ENCODE data around the gene GALNTL6.

The GALNTL6 gene

DNA sequence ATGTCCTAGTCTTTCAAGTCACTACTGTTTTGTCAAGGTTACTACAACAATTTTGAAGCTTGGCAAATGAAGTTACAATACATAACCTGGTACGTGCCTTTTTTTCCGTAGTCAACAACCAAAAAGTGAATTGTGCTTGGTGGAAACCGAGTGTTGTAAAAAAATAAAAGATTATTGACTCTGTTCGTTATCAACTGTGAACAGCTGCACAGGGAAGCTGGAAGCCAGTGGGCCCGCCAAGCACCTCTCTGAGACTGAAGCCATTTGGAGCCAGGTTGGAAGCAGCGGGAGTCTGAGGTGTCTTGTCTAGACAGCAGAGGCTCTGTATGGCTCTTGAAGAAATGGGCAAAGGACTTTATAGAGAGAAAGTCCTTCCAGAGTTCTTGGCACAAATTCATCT is 119.0 kb downstream of the GALNTL6 start:
- Mint-ChIP-seq H3K4me1 (no peaks in the 10 kb centered on the region), H3K4me3 (no peak overlapping the region), H3K9me3 (peaks cover 11% of the 10 kb centered on the region), H3K27me3 (no peaks in the 10 kb centered on the region), H3K36me3 (no peaks in the 10 kb centered on the region), H3K27ac (no peak overlapping the region)

DNA sequence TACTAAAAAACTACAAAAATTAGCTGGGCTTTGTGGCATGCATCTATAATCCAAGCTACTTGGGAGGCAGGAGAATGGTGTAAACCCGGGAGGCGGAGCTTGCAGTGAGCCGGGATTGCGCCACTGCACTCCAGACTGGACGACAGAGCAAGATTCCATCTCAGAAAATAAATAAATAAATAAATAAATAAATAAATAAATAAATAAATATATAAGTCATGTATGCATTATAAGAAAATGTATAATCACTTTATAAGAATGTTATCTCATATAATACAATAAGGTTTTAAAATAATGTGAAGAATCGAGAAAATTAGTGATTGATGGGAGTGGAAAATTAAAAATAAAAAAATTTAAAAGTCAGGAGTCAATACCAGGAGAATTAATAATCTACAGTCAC is 127.5 kb downstream of the GALNTL6 start:
- H3K27me3 Mint-ChIP-seq = no peaks in the 10 kb centered on the region
- no peak overlapping the region for H3K27ac Mint-ChIP-seq
- H3K4me1 Mint-ChIP-seq = no peaks in the 10 kb centered on the region
- no peak overlapping the region for H3K4me3 Mint-ChIP-seq
- no peaks in the 10 kb centered on the region for H3K36me3 Mint-ChIP-seq
- peaks cover 5% of the 10 kb centered on the region for H3K9me3 Mint-ChIP-seq

DNA sequence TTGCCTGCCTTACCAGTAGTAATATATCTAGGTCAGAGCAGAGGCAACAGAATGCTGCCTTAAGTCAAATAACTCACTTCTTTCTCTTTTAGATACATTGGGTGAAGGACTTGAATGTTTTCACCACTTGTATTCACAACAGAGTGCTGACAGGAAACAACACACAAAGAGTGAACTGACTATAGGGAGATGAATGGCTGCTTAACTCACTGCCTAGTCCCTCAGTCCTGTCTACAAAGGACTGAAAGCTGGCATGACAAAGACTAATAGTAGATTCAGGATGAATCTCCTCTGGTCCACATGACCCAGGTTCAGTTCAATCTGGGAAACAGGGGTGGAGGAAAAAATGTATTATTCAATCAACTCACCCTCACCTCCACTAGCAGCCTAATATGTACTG is 134.2 kb downstream of the GALNTL6 start:
- Mint-ChIP-seq H3K4me3 (no peak overlapping the region), H3K27me3 (no peaks in the 10 kb centered on the region), H3K9me3 (peaks cover 16% of the 10 kb centered on the region), H3K36me3 (no peaks in the 10 kb centered on the region), H3K4me1 (no peaks in the 10 kb centered on the region), H3K27ac (no peak overlapping the region)

DNA sequence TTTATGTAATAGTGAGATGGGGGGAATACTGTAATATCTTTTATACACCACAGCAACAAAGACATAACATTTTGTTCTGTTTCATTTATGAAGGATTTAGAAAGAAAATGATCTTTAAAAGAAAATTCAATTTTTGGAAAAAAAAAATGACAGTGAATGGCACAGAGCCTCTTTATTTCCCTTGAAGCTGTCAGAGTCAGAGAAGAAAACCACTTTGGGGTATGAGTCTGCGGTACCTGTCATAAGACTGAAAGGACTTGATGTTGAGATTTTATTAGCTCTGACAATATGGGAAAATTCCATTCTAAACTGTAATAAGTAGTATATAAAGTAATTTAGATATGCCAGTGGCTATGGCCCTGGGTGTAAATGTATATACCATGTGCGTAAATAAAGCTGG is 134.8 kb downstream of the GALNTL6 start:
- peaks cover 16% of the 10 kb centered on the region for H3K9me3 Mint-ChIP-seq
- no peak overlapping the region for H3K4me3 Mint-ChIP-seq
- no peaks in the 10 kb centered on the region for H3K4me1 Mint-ChIP-seq
- no peaks in the 10 kb centered on the region for H3K27me3 Mint-ChIP-seq
- H3K36me3 Mint-ChIP-seq = no peaks in the 10 kb centered on the region
- H3K27ac Mint-ChIP-seq = no peak overlapping the region

DNA sequence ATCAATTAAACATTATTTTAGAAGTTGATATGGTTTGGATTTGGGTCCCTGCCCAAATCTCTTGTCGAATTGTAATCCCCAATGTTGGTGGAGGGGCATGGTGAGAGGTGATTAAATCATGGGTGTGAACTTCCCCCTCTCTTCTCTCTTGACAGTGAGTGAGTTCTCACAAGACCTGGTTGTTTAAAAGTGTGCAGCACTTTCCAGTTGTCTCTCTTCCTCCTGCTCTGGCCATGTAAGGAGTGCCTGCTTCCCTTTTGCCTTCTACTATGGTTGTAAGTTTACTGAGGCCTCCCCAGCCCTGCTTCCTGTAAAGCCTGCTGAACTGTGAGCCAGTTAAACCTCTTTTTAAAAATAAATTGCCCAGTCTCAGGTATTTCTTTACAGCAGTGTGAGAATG is 141.4 kb downstream of the GALNTL6 start:
- Mint-ChIP-seq H3K9me3 (peaks cover 6% of the 10 kb centered on the region), H3K27ac (no peak overlapping the region), H3K36me3 (no peaks in the 10 kb centered on the region), H3K4me1 (no peaks in the 10 kb centered on the region), H3K4me3 (no peak overlapping the region), H3K27me3 (no peaks in the 10 kb centered on the region)

DNA sequence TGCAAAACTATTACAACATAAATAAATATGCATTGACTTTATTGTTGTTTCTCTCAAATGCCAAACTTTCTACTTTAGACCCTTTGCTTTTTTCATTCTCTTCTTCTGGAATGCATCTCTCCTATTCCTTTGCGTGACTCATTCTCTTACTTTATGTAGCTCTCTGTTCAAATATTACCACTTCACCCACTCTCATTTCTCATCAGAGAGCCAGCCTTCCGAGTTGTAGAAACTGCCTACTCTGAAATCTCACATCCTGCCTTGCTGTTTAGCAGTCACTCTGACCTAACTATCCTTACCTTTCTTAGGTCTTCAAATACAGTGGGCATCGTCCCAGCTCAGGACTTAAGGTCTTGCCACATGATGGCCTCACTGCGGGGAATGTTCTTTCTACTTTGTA is 143.5 kb downstream of the GALNTL6 start:
- no peak overlapping the region for H3K27ac Mint-ChIP-seq
- H3K4me3 Mint-ChIP-seq = no peak overlapping the region
- H3K4me1 Mint-ChIP-seq = no peaks in the 10 kb centered on the region
- H3K27me3 Mint-ChIP-seq = no peaks in the 10 kb centered on the region
- no peaks in the 10 kb centered on the region for H3K36me3 Mint-ChIP-seq
- H3K9me3 Mint-ChIP-seq = no peaks in the 10 kb centered on the region

DNA sequence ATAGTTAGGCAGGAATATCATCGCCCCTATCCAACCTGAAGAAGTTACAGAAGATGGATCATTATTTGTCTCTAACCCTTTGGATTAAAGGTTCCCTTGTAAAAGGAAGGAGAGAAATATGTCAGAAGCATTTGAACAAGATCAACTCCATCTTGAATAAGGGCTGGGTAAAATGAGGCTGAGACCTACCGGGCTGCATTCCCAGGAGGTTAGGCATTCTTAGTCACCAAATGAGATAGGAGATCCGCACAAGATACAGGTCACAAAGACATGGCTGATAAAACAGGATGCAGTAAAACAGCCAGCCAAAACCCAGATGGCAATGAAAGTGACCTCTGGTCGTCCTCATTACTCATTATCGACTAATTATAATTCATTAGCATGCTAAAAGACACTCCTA is 148.9 kb downstream of the GALNTL6 start:
- no peaks in the 10 kb centered on the region for H3K4me1 Mint-ChIP-seq
- no peaks in the 10 kb centered on the region for H3K27me3 Mint-ChIP-seq
- no peaks in the 10 kb centered on the region for H3K36me3 Mint-ChIP-seq
- no peak overlapping the region for H3K27ac Mint-ChIP-seq
- H3K9me3 Mint-ChIP-seq = no peaks in the 10 kb centered on the region
- H3K4me3 Mint-ChIP-seq = no peak overlapping the region

DNA sequence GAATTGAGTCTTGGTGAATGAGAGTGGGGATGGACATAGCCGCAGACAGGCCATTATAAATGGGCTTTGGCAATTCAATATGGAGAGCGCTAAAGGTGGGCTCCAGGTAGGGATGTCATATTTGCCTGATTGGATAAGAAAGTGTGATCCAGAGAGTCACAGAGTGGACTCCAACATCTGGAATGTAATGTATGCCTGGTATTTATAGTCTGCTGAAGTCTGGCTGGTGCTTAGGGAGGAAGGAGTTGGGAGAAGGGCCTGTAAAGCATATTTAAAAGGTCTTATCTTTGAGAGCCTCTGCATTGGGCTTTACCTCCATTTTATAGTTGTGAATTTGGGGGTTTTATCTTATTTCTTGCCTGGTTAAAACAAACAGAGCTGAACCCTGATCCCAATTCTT is 153.2 kb downstream of the GALNTL6 start:
- no peaks in the 10 kb centered on the region for H3K36me3 Mint-ChIP-seq
- H3K27me3 Mint-ChIP-seq = no peaks in the 10 kb centered on the region
- H3K9me3 Mint-ChIP-seq = peaks cover 6% of the 10 kb centered on the region
- H3K4me3 Mint-ChIP-seq = no peak overlapping the region
- no peaks in the 10 kb centered on the region for H3K4me1 Mint-ChIP-seq
- no peak overlapping the region for H3K27ac Mint-ChIP-seq

DNA sequence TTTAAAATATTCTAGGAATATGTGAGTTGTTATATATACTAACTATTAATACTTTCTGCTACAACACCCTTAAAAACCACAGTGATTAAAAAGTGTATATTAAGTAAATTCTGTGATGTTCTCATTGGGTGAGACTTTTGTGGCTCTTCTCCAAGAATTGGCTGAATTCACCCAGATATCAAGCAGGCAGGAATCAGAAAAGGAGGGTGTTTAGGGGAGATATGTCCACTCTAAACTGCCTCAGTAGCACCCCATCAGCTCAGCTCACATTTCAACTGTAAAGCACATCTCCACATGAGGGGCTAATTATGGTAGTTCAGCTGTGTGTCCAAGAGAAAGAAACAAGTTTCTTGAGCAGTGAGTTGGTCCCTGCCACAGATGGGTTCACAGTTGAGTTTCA is 165.0 kb downstream of the GALNTL6 start:
- no peaks in the 10 kb centered on the region for H3K36me3 Mint-ChIP-seq
- H3K9me3 Mint-ChIP-seq = no peaks in the 10 kb centered on the region
- H3K4me1 Mint-ChIP-seq = no peaks in the 10 kb centered on the region
- H3K27ac Mint-ChIP-seq = no peak overlapping the region
- no peak overlapping the region for H3K4me3 Mint-ChIP-seq
- no peaks in the 10 kb centered on the region for H3K27me3 Mint-ChIP-seq

DNA sequence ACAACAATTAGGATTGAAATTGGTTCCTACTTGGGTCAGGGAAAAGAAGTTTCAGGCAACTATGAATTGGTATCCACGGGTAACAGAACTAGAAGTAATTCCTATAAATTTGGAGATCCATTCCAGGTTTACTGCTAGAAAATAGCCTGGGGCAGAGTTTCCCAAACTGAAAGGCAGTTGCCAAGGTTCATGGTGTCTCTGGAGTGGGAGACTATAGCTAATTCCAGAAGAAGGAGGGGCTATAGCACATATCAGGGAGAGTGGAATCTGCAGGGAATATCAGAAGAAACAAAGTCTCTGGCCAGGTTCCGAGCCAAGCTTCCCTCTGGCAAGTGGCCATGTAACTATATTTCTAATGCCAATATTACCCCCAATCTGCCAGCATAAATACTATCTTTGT is 166.3 kb downstream of the GALNTL6 start:
- H3K36me3 Mint-ChIP-seq = no peaks in the 10 kb centered on the region
- no peaks in the 10 kb centered on the region for H3K9me3 Mint-ChIP-seq
- H3K4me1 Mint-ChIP-seq = no peaks in the 10 kb centered on the region
- H3K4me3 Mint-ChIP-seq = no peak overlapping the region
- H3K27ac Mint-ChIP-seq = no peak overlapping the region
- no peaks in the 10 kb centered on the region for H3K27me3 Mint-ChIP-seq

DNA sequence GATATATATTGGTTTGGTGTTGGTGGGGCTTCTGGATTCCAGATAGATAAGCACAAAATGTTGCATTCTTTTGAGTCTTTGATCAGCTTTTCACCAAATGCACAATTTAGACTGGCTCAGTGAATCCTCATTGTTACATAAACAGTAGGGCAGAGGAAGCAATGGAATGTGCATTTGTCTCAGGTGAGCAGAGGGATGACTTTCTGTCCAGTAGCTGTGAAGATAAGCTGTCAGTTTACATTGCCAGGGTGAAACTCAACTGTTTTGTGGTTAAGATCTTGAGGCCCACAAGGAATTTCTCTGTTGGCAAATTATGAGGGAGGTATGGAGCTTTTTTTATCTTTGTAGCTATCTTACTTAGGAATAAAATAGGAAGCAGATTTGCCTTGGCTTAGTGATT is 168.0 kb downstream of the GALNTL6 start:
- H3K36me3 Mint-ChIP-seq = no peaks in the 10 kb centered on the region
- H3K27me3 Mint-ChIP-seq = no peaks in the 10 kb centered on the region
- no peaks in the 10 kb centered on the region for H3K4me1 Mint-ChIP-seq
- H3K27ac Mint-ChIP-seq = no peak overlapping the region
- H3K4me3 Mint-ChIP-seq = no peak overlapping the region
- H3K9me3 Mint-ChIP-seq = no peaks in the 10 kb centered on the region

DNA sequence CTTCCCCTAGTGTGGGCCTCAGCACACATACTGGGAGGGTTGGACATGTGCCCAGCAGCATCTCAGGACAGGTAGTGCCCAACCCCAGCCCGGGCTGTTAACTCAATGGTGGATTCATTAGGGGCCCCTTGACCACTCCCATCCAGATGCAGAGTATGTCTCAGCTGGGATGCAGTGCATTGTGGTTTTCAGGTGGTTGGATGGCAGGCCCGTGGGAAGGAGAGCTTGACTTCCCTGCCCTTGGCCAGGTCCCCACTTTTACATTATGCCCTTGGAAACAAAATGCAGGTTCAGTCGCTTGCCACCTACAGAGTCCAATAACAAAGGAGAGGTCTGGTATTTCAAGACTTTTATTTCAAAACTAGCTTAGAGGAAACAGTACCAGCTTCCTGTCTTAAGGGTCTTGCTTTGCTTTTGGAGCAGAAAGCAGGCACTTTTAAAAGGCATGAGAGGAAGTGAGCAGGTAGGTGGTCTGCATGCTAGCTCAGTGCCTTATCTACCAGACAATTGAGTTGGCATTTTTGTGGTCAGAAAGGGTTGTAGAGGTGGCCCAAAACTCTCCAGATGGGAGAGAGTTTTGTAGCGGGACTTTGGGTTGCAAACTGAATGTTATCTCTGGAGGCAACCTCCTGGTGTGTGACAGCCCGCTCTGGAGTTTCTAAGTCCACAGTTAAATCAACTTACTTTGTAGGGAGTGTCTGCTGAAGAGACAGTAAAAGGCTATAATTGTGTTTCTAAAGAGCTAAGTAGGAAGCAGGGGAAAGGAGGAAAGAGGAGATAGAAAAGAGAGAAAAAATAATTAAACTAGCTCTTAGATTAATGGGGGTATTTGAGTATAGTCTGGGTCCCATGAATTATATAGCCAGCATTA is 171.0 kb downstream of the GALNTL6 start:
- H3K36me3 Mint-ChIP-seq = no peaks in the 10 kb centered on the region
- no peak overlapping the region for H3K4me3 Mint-ChIP-seq
- no peaks in the 10 kb centered on the region for H3K27me3 Mint-ChIP-seq
- H3K9me3 Mint-ChIP-seq = no peaks in the 10 kb centered on the region
- H3K27ac Mint-ChIP-seq = no peak overlapping the region
- no peaks in the 10 kb centered on the region for H3K4me1 Mint-ChIP-seq

DNA sequence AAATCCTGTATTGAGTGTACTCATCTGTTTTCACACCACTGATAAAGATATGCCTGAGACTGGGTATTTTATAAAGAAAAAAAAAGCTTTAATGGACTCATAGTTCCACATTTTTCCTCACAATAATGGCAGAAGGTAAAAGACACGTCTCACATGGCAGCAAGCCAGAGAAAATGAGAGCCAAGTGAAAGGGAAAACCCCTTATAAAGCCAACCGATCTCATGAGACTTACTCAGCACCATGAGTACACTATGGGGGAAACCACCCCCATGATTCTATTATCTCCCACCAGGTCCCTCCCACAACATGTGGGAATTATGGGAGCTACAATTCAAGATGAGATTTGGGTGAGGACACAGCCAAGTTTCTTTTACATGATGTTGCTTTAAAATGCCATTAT is 171.9 kb downstream of the GALNTL6 start:
- Mint-ChIP-seq H3K36me3 (no peaks in the 10 kb centered on the region), H3K27ac (no peak overlapping the region), H3K4me3 (no peak overlapping the region), H3K9me3 (no peaks in the 10 kb centered on the region), H3K27me3 (no peaks in the 10 kb centered on the region), H3K4me1 (no peaks in the 10 kb centered on the region)

DNA sequence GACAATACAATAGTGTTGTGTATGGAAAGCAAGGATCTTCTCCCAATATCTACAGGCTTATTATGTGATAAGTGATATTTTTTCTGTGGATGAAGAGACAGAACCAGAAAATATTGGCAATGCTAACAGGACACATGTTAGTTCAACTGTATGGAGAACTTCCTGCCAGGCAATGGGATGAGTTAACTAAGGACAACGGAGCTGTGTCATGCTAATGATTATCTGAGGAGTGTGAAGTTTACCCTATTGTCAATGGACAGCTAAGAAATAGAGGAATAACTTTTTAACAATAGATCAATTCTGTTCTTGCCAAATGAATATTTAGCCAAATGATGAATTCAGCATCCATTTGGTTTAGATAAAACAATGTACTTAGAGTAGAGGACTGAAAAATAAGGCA is 180.0 kb downstream of the GALNTL6 start:
- H3K4me1 Mint-ChIP-seq = no peaks in the 10 kb centered on the region
- no peak overlapping the region for H3K4me3 Mint-ChIP-seq
- H3K27me3 Mint-ChIP-seq = no peaks in the 10 kb centered on the region
- no peak overlapping the region for H3K27ac Mint-ChIP-seq
- no peaks in the 10 kb centered on the region for H3K36me3 Mint-ChIP-seq
- H3K9me3 Mint-ChIP-seq = peaks cover 5% of the 10 kb centered on the region

DNA sequence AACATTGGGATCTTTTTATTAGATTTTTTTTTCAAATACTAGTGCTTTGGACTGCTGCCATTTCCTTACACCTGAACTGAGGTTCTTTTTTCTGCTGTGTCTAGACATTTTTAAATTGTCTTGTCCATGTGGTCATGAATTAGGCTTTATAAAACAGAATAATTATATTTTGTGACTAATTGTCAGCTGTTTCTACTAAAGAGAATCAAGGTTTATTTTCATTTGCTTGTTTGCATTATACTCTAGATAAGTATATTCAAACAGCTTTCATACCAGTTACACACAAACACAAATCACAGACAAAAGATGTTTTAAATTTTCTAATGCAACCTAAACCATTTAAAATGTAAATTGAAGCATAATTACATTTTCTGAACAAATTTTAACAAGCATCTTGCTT is 194.7 kb downstream of the GALNTL6 start:
- Mint-ChIP-seq H3K4me1 (no peaks in the 10 kb centered on the region), H3K9me3 (no peaks in the 10 kb centered on the region), H3K36me3 (no peaks in the 10 kb centered on the region), H3K27ac (no peak overlapping the region), H3K4me3 (no peak overlapping the region), H3K27me3 (no peaks in the 10 kb centered on the region)

DNA sequence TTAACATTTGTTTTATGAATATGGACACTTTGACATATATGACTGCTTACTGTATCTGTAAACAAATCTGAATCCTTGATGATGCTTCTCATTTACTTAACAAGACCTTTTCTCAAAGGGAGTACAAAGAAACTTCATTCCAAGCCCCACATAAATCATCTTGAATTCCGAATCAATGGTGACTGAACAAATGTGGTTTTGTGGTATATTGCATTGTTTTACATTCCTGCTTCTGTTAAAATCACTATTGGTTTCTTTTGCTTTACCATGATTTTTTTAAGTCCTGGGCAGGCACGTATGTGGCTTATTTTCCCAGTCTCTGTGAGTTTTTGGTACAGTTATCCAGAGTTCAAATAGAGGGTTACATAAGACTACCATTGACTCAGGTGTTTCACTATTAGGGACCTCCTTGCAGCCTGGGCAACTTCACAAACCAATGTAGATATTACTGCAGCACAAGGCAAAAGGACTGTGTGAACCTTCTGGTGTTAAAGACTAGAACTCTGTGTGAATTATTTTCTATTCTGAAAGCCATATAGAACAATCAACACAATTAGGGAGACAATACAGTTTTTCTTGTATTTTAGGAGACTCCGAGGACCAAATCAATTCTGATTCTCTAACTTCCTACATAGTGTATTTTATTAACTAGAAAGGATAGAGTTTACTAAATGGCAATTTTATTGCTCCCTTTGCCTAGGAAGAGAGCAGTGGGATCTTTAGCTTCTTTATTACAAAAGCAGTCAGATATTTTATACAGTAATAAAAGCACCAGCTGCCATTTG is 196.4 kb downstream of the GALNTL6 start:
- no peaks in the 10 kb centered on the region for H3K36me3 Mint-ChIP-seq
- H3K4me3 Mint-ChIP-seq = no peak overlapping the region
- H3K4me1 Mint-ChIP-seq = no peaks in the 10 kb centered on the region
- no peaks in the 10 kb centered on the region for H3K27me3 Mint-ChIP-seq
- H3K27ac Mint-ChIP-seq = no peak overlapping the region
- no peaks in the 10 kb centered on the region for H3K9me3 Mint-ChIP-seq

All from activated naive CD4-positive, alpha-beta T cell treated with anti-CD3 and anti-CD28 coated beads, Interleukin-2, amount 50 U/mL, for 24 hours (primary cell).